Fibroblast of villous mesenchyme (primary cell): ENCODE measurements around the gene UBC. TPM values are rescaled to one million over a fixed set of nuclear protein-coding genes. Genes with fewer than 3 reads are reported as not detected.

Experiments used
- DNase-seq: peaks from one replicate; pipeline ENCODE4 v3.0.0-alpha.2; 2010; ENCODE audit warnings: low read depth
- H3K4me3 ChIP-seq: 2 replicates; pipeline ENCODE4 v1.5.1; 2011; ENCODE audit warnings: low read depth, mild to moderate bottlenecking, low read length
- total RNA-seq: library from RNA; depleted of rRNA; stranded (reverse); fragments of >200 nt; gene quantifications from 2 replicates; pipeline ENCODE4 v1.2.3, GENCODE V29; 2012
- TF ChIP-seq, protein P1 (sequence below): IDR thresholded peaks from 2 replicates; pipeline ENCODE4 v1.5.1; 2012; ENCODE audit warnings: low read depth, mild to moderate bottlenecking, low read length; ENCODE audit not compliant: insufficient read depth

Gene UBC
- total RNA-seq, 1 donor = 1,520 TPM

DNA sequence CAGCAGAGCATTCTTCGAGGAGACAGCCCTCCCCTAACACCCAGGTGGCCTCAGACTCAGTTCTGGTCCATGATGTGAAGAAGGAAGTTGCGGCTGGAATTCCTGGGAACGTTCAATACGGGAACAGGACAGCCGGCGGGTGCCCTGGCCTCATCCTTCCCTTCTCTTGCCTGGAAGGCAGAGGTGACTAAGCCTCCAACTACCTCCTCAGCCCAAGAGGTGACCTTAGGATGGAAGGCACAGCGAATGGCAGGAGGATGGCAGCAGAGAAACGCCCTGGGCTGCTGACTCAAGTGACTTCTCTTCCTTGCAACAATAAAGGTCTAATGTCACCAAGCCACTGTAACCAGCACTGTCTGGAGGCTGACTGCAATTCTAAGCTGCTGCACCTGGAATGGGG is 38.4 kb upstream of the UBC start:
- TF ChIP-seq, protein P1, sequence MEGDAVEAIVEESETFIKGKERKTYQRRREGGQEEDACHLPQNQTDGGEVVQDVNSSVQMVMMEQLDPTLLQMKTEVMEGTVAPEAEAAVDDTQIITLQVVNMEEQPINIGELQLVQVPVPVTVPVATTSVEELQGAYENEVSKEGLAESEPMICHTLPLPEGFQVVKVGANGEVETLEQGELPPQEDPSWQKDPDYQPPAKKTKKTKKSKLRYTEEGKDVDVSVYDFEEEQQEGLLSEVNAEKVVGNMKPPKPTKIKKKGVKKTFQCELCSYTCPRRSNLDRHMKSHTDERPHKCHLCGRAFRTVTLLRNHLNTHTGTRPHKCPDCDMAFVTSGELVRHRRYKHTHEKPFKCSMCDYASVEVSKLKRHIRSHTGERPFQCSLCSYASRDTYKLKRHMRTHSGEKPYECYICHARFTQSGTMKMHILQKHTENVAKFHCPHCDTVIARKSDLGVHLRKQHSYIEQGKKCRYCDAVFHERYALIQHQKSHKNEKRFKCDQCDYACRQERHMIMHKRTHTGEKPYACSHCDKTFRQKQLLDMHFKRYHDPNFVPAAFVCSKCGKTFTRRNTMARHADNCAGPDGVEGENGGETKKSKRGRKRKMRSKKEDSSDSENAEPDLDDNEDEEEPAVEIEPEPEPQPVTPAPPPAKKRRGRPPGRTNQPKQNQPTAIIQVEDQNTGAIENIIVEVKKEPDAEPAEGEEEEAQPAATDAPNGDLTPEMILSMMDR = no peak

DNA sequence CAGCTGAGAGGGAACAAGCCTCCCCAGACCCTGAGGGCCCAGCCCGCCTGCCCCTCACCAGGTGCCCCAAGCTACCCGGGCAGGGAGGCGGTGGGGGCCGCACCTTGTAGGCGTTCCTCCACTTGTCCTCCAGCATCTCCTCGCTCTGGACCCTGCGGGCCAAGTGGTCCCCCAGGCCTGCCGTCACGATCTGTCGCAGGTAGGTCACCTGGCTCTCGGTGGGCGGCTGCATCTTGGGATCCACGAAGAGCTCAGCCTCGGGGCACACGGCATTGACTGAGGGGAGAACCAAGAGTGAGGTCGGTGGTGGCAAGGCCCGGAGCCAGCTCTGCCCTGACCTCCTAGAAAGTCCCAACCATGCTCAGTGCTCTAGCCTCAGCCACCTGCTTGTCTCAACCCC is 37.8 kb upstream of the UBC start:
- DNase-seq = no peak

More for the DNA sequence above, 38.4 kb upstream of the UBC start:
- H3K4me3 ChIP-seq = no peak overlapping the region
- DNase-seq = no peak

DNA sequence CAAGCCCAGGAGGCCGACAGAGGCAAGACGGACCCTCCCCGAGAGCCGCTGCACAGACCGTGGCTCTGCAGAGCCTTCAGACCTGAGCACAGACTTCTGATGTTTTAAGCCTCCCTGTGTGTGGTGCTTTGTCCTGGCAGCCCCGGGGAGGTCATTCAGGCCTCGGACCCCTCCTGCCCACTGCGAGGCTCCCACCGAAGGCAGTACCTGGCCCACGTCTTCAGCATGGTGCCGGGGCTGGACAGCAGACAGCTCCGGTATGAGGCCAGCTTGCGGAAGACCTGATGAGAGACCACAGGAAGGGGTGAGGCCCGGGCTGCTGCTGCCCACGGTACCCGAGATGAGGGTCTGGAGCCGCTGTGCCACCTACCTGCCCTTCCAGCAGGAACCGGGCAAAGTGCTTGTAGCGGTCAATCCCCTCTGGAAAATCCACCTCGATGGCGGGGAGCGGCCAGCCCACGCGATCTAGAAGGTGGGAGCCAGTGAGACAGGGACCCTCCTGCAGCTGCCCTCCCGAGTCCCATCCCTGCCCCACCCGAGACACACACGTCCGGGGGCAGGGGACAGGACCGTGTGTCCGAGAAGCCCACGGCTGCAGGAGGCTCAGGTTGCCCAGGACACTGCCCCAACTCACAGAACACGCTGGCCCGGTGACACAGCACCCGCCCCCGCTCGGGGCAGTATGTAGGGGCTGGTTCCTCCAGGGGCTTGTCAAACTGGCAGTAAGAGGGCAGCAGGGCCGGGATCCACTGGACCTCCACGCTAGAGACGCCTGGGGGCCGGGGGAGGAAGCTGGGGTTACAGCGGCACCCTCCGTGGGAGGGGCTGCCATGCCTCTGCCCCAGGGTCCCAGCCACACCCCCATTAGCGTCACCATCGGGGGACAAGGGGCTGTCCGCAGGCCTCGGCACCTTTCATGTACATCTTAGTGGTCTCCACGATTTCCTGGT is 35.6 kb upstream of the UBC start:
- H3K4me3 ChIP-seq = no peak overlapping the region
- TF ChIP-seq, protein P1 = no peak
- no peak for DNase-seq

More for the DNA sequence above, 37.8 kb upstream of the UBC start:
- TF ChIP-seq, protein P1 = no peak
- H3K4me3 ChIP-seq = no peak overlapping the region

DNA sequence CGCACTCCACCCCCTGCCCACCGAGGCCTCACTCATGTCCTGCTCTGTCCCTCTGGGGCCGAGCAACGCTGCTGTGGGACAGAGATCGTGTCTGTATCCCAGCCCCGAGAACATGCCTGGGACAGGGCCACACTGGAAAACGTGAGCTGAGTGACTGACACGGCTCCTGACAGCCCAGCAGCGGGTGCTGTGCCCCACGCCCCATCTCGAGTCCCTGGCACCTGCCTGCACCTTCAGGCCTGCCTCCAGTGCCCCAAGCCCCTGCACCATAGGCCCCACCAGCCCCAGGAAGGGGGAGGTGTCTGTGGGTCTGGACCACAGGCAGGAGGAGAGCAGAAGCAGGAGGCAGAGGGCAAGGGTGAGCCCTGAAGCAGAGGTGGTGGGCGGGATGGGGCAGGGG is 34.6 kb upstream of the UBC start:
- H3K4me3 ChIP-seq = no peak overlapping the region
- TF ChIP-seq, protein P1 = no peak
- no peak for DNase-seq

DNA sequence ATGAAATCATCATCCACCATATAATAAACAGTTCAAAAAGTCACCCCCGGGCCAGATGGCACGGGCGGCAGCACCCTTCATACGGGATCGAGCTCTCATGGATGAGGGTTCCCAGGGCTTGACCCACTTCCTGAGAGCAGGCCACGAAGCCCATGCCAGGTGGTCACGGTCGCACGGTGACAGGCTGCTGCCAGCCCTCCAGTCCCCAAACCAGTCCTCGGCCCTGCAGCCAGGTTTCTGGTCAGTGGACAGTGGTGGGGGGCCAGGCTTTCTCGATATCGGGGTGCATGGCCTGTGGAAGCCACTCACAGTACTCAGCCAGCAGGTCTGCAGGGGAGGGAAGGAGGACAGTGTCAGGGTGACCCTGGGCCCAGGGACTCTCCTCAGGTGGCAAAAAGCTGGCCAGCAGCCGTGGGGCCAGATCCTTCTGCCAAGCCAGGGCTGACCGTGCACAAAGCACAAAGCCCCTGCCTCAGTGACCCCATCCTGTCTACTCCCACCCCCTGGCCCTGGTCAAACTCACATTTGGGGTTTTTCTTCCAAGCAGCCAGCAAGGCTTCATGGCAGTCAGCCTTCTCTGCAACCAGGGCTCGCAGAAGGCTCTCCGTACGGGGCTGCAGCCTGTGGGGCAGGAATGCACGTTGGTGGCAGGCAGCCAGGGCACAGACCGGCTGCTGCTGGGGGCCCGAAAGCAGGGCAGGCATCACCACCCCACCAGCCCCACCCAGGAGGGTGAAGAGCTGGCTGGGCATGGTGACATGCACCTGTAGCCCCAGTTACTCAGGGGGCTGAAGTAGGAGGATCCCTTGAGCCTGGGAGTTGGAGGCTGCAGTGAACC is 33.3 kb upstream of the UBC start:
- DNase-seq = no peak
- H3K4me3 ChIP-seq = no peak overlapping the region
- TF ChIP-seq, protein P1 = no peak

DNA sequence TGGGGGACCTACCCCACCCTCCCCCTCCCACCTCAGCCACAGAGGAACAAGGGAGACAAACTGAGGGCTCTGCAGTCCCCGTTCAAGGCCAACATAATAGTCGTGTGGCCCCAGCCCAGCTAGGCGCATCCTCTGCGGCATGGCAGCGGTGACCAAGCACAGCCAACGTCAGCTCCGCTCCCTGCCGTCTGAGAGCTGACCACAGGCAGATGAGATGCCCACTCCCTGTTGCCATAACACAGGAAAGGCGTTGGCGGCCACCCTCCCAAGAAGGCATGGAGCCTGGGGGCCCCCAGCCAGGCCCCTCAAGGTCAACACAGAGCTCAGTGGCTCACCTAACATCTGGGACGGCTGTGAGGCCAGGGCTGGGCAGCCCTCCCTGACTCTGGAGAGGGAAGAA is 32.6 kb upstream of the UBC start:
- no peak for DNase-seq
- no peak overlapping the region for H3K4me3 ChIP-seq
- TF ChIP-seq, protein P1 = no peak
